ENCODE measurements around the gene ZBTB46. TPM values are rescaled to one million over a fixed set of nuclear protein-coding genes. Genes with fewer than 3 reads are reported as not detected.
A peak's percentile ranks its signal among the peaks of the same experiment; 100 is the strongest.

ZBTB46 gene
- total RNA-seq, 2 experiments from 2014 or later: 0.67 to 1.3 TPM

- peaks cover 10% of the 10 kb centered on the region for H3K9me3 ChIP-seq (ENCODE audit: low read length)
- H3K4me1 ChIP-seq (ENCODE audit: insufficient read depth, low read length, poor library complexity, severe bottlenecking): peaks cover 31% of the 10 kb centered on the region
- BruUV-seq (replicated peaks): TSS peak; percentile 68
- POLR2A ChIA-PET: interaction anchor here (0.8 to 2.2 kb wide), 3 partner anchors 15 to 30 kb away, joined by 3 to 13 read pairs (median 5); partner anchors contain the start of gene LIME1
- peak overlapping the region; percentile 23 for H3K27ac ChIP-seq (ENCODE audit: low read depth, low read length, poor library complexity, severe bottlenecking)
- peak overlapping the region; percentile 97 for H3K4me3 ChIP-seq (ENCODE audit: low read depth, low read length, poor library complexity, severe bottlenecking)
- peaks cover 8% of the 10 kb centered on the region; the same call in 1 of the 2 replicates for H4K20me1 ChIP-seq (ENCODE audit: insufficient read depth, low read length)
- H3K9me2 ChIP-seq (ENCODE audit: insufficient read depth, low read length): no peaks in the 10 kb centered on the region
- no peak overlapping the region for H2AFZ ChIP-seq (ENCODE audit: low read length)
- peaks cover 80% of the 10 kb centered on the region for H3K36me3 ChIP-seq (ENCODE audit: insufficient read depth, low read length)
- no peak for DNase-seq (ENCODE audit: low spot score)
- intact Hi-C loops (cut with micrococcal nuclease; ENCODE audit: unreplicated experiment): loop anchor here (5.0 kb wide), 1 partner anchor 79 kb away; no protein-coding TSS in a partner anchor
- CTCF ChIA-PET (ENCODE audit: unreplicated experiment): interaction anchor here (1.1 to 1.2 kb wide), 2 partner anchors 32 to 80 kb away, joined by 3 read pairs; no protein-coding TSS in a partner anchor
- TF ChIP-seq, protein P1, sequence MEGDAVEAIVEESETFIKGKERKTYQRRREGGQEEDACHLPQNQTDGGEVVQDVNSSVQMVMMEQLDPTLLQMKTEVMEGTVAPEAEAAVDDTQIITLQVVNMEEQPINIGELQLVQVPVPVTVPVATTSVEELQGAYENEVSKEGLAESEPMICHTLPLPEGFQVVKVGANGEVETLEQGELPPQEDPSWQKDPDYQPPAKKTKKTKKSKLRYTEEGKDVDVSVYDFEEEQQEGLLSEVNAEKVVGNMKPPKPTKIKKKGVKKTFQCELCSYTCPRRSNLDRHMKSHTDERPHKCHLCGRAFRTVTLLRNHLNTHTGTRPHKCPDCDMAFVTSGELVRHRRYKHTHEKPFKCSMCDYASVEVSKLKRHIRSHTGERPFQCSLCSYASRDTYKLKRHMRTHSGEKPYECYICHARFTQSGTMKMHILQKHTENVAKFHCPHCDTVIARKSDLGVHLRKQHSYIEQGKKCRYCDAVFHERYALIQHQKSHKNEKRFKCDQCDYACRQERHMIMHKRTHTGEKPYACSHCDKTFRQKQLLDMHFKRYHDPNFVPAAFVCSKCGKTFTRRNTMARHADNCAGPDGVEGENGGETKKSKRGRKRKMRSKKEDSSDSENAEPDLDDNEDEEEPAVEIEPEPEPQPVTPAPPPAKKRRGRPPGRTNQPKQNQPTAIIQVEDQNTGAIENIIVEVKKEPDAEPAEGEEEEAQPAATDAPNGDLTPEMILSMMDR (conservative IDR thresholded peaks at IDR 0.05; ENCODE audit: low read length): no peak
- no peak for TF ChIP-seq EZH2phosphoT487 (IDR thresholded peaks at IDR 0.05; ENCODE audit: borderline replicate concordance, low read depth, low read length)
- H3K79me2 ChIP-seq (ENCODE audit: insufficient read depth, low read depth, low read length): peaks cover 76% of the 10 kb centered on the region
- H3K4me2 ChIP-seq (ENCODE audit: low read length): peak overlapping the region; percentile 76
These were observed 122.5 kb downstream of the ZBTB46 start for GRCh38 chr20:63708301-63709148.

DNA sequence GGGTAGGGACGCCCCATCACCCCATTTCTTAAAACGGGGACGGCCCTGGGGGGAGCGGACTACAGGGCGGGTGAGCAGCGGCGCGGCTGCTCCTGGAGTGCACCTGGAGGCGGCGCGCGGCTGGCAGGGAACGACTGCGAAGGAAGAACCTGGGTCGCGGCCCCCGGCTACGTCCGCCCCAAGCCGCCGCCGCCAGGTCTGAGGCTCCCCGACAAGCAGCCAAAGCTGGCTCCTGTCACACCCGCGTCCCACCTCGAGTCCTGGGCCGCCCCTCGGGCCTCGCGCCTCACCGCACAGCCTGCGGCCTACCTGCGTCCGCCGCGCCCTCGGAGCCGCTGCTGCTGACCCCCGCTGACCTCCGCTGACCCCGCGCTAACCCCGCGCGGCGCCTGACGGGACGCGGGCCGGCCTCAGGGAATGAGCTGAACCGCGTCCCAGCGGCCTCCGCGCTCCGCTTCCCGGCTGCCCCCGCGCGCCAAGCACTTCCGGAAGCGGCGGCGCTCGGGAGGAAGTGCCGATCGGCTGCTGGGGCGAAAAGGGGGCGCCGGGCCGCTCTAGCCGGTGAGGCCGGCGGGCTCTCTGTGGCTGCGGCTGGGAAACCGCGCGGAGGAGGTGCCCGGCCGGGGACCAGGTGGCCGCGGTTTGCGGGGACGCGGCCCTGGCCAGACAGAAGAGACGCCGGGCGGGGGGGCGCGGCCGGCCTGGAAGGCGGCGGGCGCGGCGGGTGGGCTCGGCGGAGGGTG is 123.3 kb downstream of the ZBTB46 start, which contains the start of the genes ARFRP1 and ZGPAT:
TSS of gene ARFRP1 (minus strand) at position 419 of the 743 bp plus-strand sequence. CDS start 885 bp downstream, outside the sequence.
TSS of gene ZGPAT (plus strand) at position 482 of the 743 bp plus-strand sequence. CDS start 542 bp downstream, outside the sequence.
- peaks cover 31% of the 10 kb centered on the region for H3K4me1 ChIP-seq (ENCODE audit: insufficient read depth, low read length, poor library complexity, severe bottlenecking)

More for the DNA sequence above, 123.3 kb downstream of the ZBTB46 start, which contains the start of the genes ARFRP1 and ZGPAT:
- intact Hi-C loops (cut with micrococcal nuclease; ENCODE audit: unreplicated experiment): loop anchor here (1.0 to 5.0 kb wide), 5 partner anchors 21 to 157 kb away; partner anchors contain the start of gene LIME1
- no peak for TF ChIP-seq EZH2phosphoT487 (IDR thresholded peaks at IDR 0.05; ENCODE audit: borderline replicate concordance, low read depth, low read length)
- TF ChIP-seq, protein P1 (conservative IDR thresholded peaks at IDR 0.05; ENCODE audit: low read length): no peak
- H3K4me3 ChIP-seq (ENCODE audit: low read depth, low read length, poor library complexity, severe bottlenecking): peak within 1 kb of the TSS; percentile 97
- peak within 1 kb of the TSS; percentile 71 for H3K27ac ChIP-seq (ENCODE audit: low read depth, low read length, poor library complexity, severe bottlenecking)
- peaks cover 10% of the 10 kb centered on the region for H3K9me3 ChIP-seq (ENCODE audit: low read length)
- CTCF ChIA-PET (ENCODE audit: unreplicated experiment): interaction anchor here (0.5 to 1.2 kb wide), 3 partner anchors 19 to 81 kb away, joined by 3 read pairs; no protein-coding TSS in a partner anchor
- peaks cover 78% of the 10 kb centered on the region for H3K36me3 ChIP-seq (ENCODE audit: insufficient read depth, low read length)
- peak within 1 kb of the TSS; percentile 79 for H3K4me2 ChIP-seq (ENCODE audit: low read length)
- POLR2A ChIA-PET: interaction anchor here (0.6 to 2.2 kb wide), 3 partner anchors 29 to 67 kb away, joined by 3 to 13 read pairs (median 5); partner anchors contain the start of gene LIME1
- H4K20me1 ChIP-seq (ENCODE audit: insufficient read depth, low read length): peaks cover 8% of the 10 kb centered on the region; the same call in 1 of the 2 replicates
- peak within 1 kb of the TSS; percentile 39; the same call in 1 of the 2 replicates for H2AFZ ChIP-seq (ENCODE audit: low read length)
- DNase-seq (ENCODE audit: low spot score): peak; percentile 90
- BruUV-seq (replicated peaks): no TSS peak
- H3K9me2 ChIP-seq (ENCODE audit: insufficient read depth, low read length): no peaks in the 10 kb centered on the region
- peaks cover 69% of the 10 kb centered on the region for H3K79me2 ChIP-seq (ENCODE audit: insufficient read depth, low read depth, low read length)

All from OCI-LY7 (cell line).